Pancreas (tissue), 10 donors: ENCODE data around the gene PLEKHG5. TPM values are rescaled to one million over a fixed set of nuclear protein-coding genes. Genes with fewer than 3 reads are reported as not detected.
A peak's percentile ranks its signal among the peaks of the same experiment; 100 is the strongest.

Experiments used
- ATAC-seq, 4 donors: fragments of 200-7000 bp; cut with Tn5 transposase; one replicate each; pipeline versions ENCODE4 v1.8.0 to v1.9.1; 2020; ENCODE audit warnings: mild to moderate bottlenecking in 4 of 4, moderate library complexity in 4 of 4
- DNase-seq, 6 donors: peaks; one replicate each; pipeline ENCODE4 v3.0.0-alpha.2; 2020
- FAIRE-seq: peaks from 2 replicates; lab custom pipeline; 2012; peaks lifted over from hg19 to GRCh38; lab: Jason Lieb, UNC
- H3K27ac ChIP-seq, 4 donors: fragments of 200-600 bp; sonication (generic); 1 replicate in 3 of 4; 2 replicates in 1 of 4; pipeline versions ENCODE4 v1.5.0 to v1.8.0; 2020
- H3K27me3 ChIP-seq, 4 donors: fragments of 200-600 bp; one replicate each; pipeline ENCODE4 v1.8.0; 2021
- H3K36me3 ChIP-seq, 3 donors: fragments of 200-600 bp; sonication (generic) in 1 of 3; one replicate each; pipeline versions ENCODE4 v1.5.0 to v1.8.0; 2020 to 2021
- H3K4me1 ChIP-seq, 3 donors: fragments of 200-600 bp; one replicate each; pipeline ENCODE4 v1.8.0; 2021
- H3K4me3 ChIP-seq, 4 donors: fragments of 200-600 bp; sonication (generic) in 2 of 4; one replicate each; pipeline versions ENCODE4 v1.5.0 to v1.8.0; 2020 to 2021
- H3K9me3 ChIP-seq, 4 donors: fragments of 200-600 bp; one replicate each; pipeline ENCODE4 v1.8.0; 2021
- CTCF ChIP-seq, 4 donors: fragments of 200-600 bp; sonication (generic) in 3 of 4; IDR thresholded peaks; one replicate each; pipeline versions ENCODE4 v1.5.0 to v1.8.0; 2021; ENCODE audit warnings: antibody characterized with exemption in 4 of 4
- WGBS, 2 donors: extraction: QIAGEN DNeasy Blood & Tissue Kit; methylation state at CpG; one replicate each; pipeline ENCODE4 v1.1.7; 2013; 5-methylcytosine and 5-hydroxymethylcytosine counted together
- intact Hi-C, 3 donors: fragments of 100-400 bp; cut with DNase I; formaldehyde crosslinking; loops; one replicate each; pipeline versions ENCODE4 v1.11.1 to v1.14.2; 2022
- polyA plus RNA-seq, 2 donors: library from polyadenylated mRNA; stranded (reverse); fragments of 200-250 nt; gene quantifications; one replicate each; pipeline ENCODE4 v1.2.3, GENCODE V29; 2013
- total RNA-seq, 6 donors: library from RNA; stranded (reverse); fragmentation: NEBNext Ultra II Directional in 4 of 6; extraction: Animal tissue kit (Norgen Biotek cat#: 25700) in 4 of 6; gene quantifications; one replicate each; pipeline versions ENCODE4 v1.2.1 to v1.2.4, GENCODE V29; 2021 to 2023
- donor health status: healthy with polysubstance abuse.
- donor health status: DM: no; HTN: no; CAD: no; lungs with moderate emphysema.
- donor health status: DM: no; HTN: no; CAD: no.
- donor health status: control.
- donor health status: control.
- donor health status: Bipolar disorder and iron deficiency.
- donor health status: DM: yes; HTN: yes; CAD: no.
- donor health status: DM: no; HTN: no; CAD: no.
- donor health status: DM: no; HTN: no; CAD: no.
- donor health status: DM: yes; HTN: yes; CAD: no.

PLEKHG5 gene
- total and polyA plus RNA-seq, 8 donors, result 1.5 to 7.3 (median 2.8) TPM

GRCh38 chr1:6506210-6507036 is 15.0 kb upstream of the PLEKHG5 start:
- Histone ChIP-seq H3K9me3 (no peaks in the 10 kb centered on the region), H3K27me3 (no peaks in the 10 kb centered on the region), H3K4me3 (no peak overlapping the region), H3K36me3 (no peaks in the 10 kb centered on the region), H3K4me1 (no peaks in the 10 kb centered on the region), H3K27ac (no peak overlapping the region)
- intact Hi-C loops, result no loop called here
- DNase-seq, result peak in 1 of 6 donors; percentile 37
- WGBS, 2 donors, result 65 to 80% methylated on average over 31 of the region's 31 CpGs
- no peak for FAIRE-seq
- ATAC-seq, result no peak
- no peak for TF ChIP-seq CTCF (IDR thresholded peaks at IDR 0.05)

- DNase-seq (peak in 1 of 6 donors; percentile 44), ATAC-seq (no peak), FAIRE-seq (no peak)
- WGBS, 2 donors, result 78 to 81% methylated on average over 31 of the region's 31 CpGs
- no peaks in the 10 kb centered on the region for H3K4me1 ChIP-seq
- no peaks in the 10 kb centered on the region for H3K9me3 ChIP-seq
- no peak overlapping the region for H3K4me3 ChIP-seq
- no peak for TF ChIP-seq CTCF (IDR thresholded peaks at IDR 0.05)
- intact Hi-C loops, result no loop called here
- no peak overlapping the region for H3K27ac ChIP-seq
- H3K27me3 ChIP-seq, result no peaks in the 10 kb centered on the region
- no peaks in the 10 kb centered on the region for H3K36me3 ChIP-seq
Measured at GRCh38 chr1:6505367-6506209, 14.1 kb upstream of the PLEKHG5 start.

- Histone ChIP-seq H3K36me3 (no peaks in the 10 kb centered on the region), H3K4me1 (no peaks in the 10 kb centered on the region), H3K27me3 (no peaks in the 10 kb centered on the region), H3K4me3 (no peak overlapping the region), H3K27ac (no peak overlapping the region), H3K9me3 (no peaks in the 10 kb centered on the region)
- intact Hi-C loops, result no loop called here
- no peak for TF ChIP-seq CTCF (IDR thresholded peaks at IDR 0.05)
- 84 to 90% methylated on average over 15 of the region's 15 CpGs for WGBS, 2 donors
- DNase-seq, result no peak
- no peak for ATAC-seq
- FAIRE-seq, result no peak
Measured at GRCh38 chr1:6504887-6505286, 13.4 kb upstream of the PLEKHG5 start.

GRCh38 chr1:6503884-6504602 is 12.6 kb upstream of the PLEKHG5 start:
- TF ChIP-seq CTCF (IDR thresholded peaks at IDR 0.05), result no peak
- no peak overlapping the region for H3K4me3 ChIP-seq
- peak in 1 of 6 donors; percentile 50 for DNase-seq
- H3K27ac ChIP-seq, result no peak overlapping the region
- no peaks in the 10 kb centered on the region for H3K4me1 ChIP-seq
- no peak for FAIRE-seq
- 76 to 78% methylated on average over 19 to 20 of the region's 20 CpGs for WGBS, 2 donors
- H3K36me3 ChIP-seq, result no peaks in the 10 kb centered on the region
- no peaks in the 10 kb centered on the region for H3K27me3 ChIP-seq
- H3K9me3 ChIP-seq, result no peaks in the 10 kb centered on the region
- no peak for ATAC-seq
- intact Hi-C loops, result no loop called here
